Sigmoid colon (tissue), 4 donors: ENCODE data around the gene ESCO1.

Experiments used
- EP300 ChIP-seq, 4 donors: sonication (generic); formaldehyde crosslinking; IDR thresholded peaks; one replicate each; pipeline ENCODE4 v1.6.1; 2017; ENCODE audit warnings: antibody characterized with exemption in 4 of 4
- POLR2A ChIP-seq, 2 donors: fragments of 450-650 bp; IDR thresholded peaks; one replicate each; pipeline ENCODE4 v1.6.1; 2016; ENCODE audit warnings: antibody characterized with exemption in 2 of 2, mild to moderate bottlenecking in 2 of 2, moderate library complexity in 2 of 2
- POLR2AphosphoS5 ChIP-seq, 4 donors: sonication (generic); formaldehyde crosslinking; IDR thresholded peaks; one replicate each; pipeline ENCODE4 v1.6.1; 2017; ENCODE audit warnings: antibody characterized with exemption in 4 of 4
- TF ChIP-seq, protein P1 (sequence below), 4 experiments: fragments of 450-650 bp in 3 of 4; fragments of 200-600 bp in 1 of 4; IDR thresholded peaks; one replicate each; pipeline ENCODE4 v1.5.1; 2016 to 2019; ENCODE audit warnings: antibody characterized with exemption in 4 of 4, mild to moderate bottlenecking in 3 of 4, moderate library complexity in 2 of 4

DNA sequence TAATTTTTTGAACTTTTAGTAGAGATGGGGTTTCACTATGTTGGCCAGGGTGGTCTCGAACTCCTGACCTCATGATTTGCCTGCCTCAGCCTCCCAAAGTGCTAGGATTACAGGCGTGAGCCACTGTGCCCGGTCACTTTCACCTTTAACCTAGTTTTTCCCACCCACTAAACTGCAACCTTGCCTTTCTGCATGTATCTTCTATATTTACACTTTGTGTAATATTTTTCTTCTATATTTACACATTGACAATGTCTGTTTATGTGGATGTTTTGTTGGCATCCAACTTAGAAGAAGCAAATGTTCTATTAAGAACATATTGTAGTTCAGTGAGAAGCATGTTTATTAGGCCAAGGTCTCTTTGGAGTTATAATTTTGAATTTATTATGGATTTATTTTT, 38.3 kb upstream of the ESCO1 start:
- TF ChIP-seq POLR2AphosphoS5 (IDR thresholded peaks at IDR 0.05) (no peak), EP300 (IDR thresholded peaks at IDR 0.05) (no peak), POLR2A (IDR thresholded peaks at IDR 0.05) (no peak)
- TF ChIP-seq, protein P1, sequence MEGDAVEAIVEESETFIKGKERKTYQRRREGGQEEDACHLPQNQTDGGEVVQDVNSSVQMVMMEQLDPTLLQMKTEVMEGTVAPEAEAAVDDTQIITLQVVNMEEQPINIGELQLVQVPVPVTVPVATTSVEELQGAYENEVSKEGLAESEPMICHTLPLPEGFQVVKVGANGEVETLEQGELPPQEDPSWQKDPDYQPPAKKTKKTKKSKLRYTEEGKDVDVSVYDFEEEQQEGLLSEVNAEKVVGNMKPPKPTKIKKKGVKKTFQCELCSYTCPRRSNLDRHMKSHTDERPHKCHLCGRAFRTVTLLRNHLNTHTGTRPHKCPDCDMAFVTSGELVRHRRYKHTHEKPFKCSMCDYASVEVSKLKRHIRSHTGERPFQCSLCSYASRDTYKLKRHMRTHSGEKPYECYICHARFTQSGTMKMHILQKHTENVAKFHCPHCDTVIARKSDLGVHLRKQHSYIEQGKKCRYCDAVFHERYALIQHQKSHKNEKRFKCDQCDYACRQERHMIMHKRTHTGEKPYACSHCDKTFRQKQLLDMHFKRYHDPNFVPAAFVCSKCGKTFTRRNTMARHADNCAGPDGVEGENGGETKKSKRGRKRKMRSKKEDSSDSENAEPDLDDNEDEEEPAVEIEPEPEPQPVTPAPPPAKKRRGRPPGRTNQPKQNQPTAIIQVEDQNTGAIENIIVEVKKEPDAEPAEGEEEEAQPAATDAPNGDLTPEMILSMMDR (IDR thresholded peaks at IDR 0.05): no peak
